ENCODE measurements around the gene ZDHHC9.
A peak's percentile ranks its signal among the peaks of the same experiment; 100 is the strongest.

- peak in 1 of 2 donors; percentile 32 for TF ChIP-seq POLR2A (IDR thresholded peaks at IDR 0.05)
- TF ChIP-seq CTCF (IDR thresholded peaks at IDR 0.05): peak in 2 of 6 experiments; percentile 8 to 19
Measured at GRCh38 chrX:129843459-129844306, at the start of gene ZDHHC9.
